ENCODE results near the gene C5orf52.
"Not testable (repeated sequence)": the region's sequence is repeated elsewhere in the genome, so short reads cannot be mapped to it uniquely, and the experiment has no call there.

The C5orf52 gene

DNA sequence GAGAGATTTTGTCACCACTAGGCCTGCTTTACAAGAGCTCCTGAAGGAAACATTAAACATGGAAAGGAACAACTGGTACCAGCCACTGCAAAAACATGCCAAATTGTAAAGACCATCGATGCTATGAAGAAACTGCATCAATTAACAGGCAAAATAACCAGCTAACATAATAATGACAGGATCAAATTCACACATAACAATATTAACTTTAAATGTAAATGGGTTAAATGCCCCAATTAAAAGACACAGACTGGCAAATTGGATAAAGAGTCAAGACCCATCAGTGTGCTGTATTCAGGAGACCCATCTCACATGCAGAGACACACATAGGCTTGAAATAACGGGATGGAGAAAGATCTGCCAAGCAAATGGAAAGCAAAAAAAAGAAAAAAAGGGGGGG is 51.6 kb downstream of the C5orf52 start:
- not testable (repeated sequence) for DNase-seq (ENCODE audit: low spot score)

DNA sequence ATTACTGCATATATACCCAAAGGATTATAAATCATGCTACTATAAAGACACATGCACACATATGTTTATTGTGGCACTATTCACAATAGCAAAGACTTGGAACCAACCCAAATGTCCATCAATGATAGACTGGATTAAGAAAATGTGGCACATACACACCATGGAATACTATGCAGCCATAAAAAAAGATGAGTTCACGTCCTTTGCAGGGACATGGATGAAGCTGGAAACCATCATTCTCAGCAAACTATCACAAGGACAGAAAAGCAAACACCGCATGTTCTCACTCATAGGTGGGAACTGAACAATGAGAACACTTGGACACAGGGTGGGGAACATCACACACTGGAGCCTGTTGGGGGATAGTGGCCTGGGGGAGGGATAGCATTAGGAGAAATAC is 55.3 kb downstream of the C5orf52 start:
- not testable (repeated sequence) for DNase-seq (ENCODE audit: low spot score)

- not testable (repeated sequence) for DNase-seq (ENCODE audit: low spot score)
Observed at GRCh38 chr5:157727858-157728257, 56.5 kb downstream of the C5orf52 start.
